ENCODE measurements around the gene CHSY3.

Gene CHSY3

DNA sequence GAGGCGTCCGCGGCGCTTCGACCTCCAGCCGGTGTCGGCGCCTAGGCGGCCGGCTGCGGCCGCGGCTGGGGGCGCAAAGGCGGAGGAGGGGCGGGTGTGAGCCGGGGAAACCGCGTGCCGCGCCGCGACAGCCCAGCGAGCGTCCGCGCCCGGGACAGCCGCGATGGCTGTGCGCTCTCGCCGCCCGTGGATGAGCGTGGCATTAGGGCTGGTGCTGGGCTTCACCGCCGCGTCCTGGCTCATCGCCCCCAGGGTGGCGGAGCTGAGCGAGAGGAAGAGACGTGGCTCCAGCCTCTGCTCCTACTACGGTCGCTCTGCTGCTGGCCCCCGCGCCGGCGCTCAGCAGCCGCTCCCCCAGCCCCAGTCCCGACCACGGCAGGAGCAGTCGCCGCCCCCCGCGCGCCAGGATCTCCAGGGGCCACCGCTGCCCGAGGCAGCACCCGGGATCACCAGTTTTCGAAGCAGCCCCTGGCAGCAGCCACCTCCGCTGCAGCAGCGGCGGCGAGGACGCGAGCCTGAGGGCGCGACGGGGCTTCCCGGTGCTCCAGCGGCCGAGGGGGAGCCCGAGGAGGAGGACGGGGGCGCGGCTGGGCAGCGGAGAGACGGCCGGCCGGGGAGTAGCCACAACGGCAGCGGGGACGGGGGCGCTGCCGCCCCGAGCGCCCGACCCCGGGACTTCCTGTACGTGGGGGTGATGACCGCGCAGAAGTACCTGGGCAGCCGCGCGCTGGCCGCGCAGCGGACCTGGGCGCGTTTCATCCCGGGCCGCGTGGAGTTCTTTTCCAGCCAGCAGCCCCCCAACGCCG lies 605 bp downstream of the CHSY3 start:
- peak overlapping the region; percentile 86 for H2AFZ ChIP-seq (ENCODE audit: low read depth)
- H3K9ac ChIP-seq = peak overlapping the region; percentile 66
- H3K4me2 ChIP-seq = peak overlapping the region; percentile 45; the same call in 1 of the 2 replicates
- peak overlapping the region; percentile 48 for H3K27ac ChIP-seq
- H3K4me1 ChIP-seq (ENCODE audit: low read depth, poor library complexity, severe bottlenecking) = peaks cover 33% of the 10 kb centered on the region
- H3K27me3 ChIP-seq (ENCODE audit: insufficient read depth, low read depth) = no peaks in the 10 kb centered on the region
- no peaks in the 10 kb centered on the region for H3K36me3 ChIP-seq (ENCODE audit: insufficient read depth)
- no peaks in the 10 kb centered on the region for H4K20me1 ChIP-seq (ENCODE audit: insufficient read depth)
- TF ChIP-seq, protein P1, sequence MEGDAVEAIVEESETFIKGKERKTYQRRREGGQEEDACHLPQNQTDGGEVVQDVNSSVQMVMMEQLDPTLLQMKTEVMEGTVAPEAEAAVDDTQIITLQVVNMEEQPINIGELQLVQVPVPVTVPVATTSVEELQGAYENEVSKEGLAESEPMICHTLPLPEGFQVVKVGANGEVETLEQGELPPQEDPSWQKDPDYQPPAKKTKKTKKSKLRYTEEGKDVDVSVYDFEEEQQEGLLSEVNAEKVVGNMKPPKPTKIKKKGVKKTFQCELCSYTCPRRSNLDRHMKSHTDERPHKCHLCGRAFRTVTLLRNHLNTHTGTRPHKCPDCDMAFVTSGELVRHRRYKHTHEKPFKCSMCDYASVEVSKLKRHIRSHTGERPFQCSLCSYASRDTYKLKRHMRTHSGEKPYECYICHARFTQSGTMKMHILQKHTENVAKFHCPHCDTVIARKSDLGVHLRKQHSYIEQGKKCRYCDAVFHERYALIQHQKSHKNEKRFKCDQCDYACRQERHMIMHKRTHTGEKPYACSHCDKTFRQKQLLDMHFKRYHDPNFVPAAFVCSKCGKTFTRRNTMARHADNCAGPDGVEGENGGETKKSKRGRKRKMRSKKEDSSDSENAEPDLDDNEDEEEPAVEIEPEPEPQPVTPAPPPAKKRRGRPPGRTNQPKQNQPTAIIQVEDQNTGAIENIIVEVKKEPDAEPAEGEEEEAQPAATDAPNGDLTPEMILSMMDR (conservative IDR thresholded peaks at IDR 0.05; ENCODE audit: low read depth, low read length) = no peak
- H3K79me2 ChIP-seq (ENCODE audit: insufficient read depth, low read depth) = no peaks in the 10 kb centered on the region
- H3K4me3 ChIP-seq (IDR thresholded peaks at IDR 0.05; ENCODE audit: insufficient read depth, low read depth, low read length) = no peak overlapping the region

- H3K79me2 ChIP-seq (ENCODE audit: insufficient read depth, low read depth) = no peaks in the 10 kb centered on the region
- TF ChIP-seq, protein P1 (conservative IDR thresholded peaks at IDR 0.05; ENCODE audit: low read depth, low read length) = no peak
- peaks cover 34% of the 10 kb centered on the region for H3K4me1 ChIP-seq (ENCODE audit: low read depth, poor library complexity, severe bottlenecking)
- H3K4me3 ChIP-seq (IDR thresholded peaks at IDR 0.05; ENCODE audit: insufficient read depth, low read depth, low read length) = no peak overlapping the region
- no peaks in the 10 kb centered on the region for H3K36me3 ChIP-seq (ENCODE audit: insufficient read depth)
- no peaks in the 10 kb centered on the region for H4K20me1 ChIP-seq (ENCODE audit: insufficient read depth)
- peak overlapping the region; percentile 92 for H3K4me2 ChIP-seq
- H3K27ac ChIP-seq = no peak overlapping the region
- peak overlapping the region; percentile 66; the same call in 1 of the 2 replicates for H3K9ac ChIP-seq
- no peaks in the 10 kb centered on the region for H3K27me3 ChIP-seq (ENCODE audit: insufficient read depth, low read depth)
- H2AFZ ChIP-seq (ENCODE audit: low read depth) = peak overlapping the region; percentile 86
These were observed 1.4 kb downstream of the CHSY3 start for GRCh38 chr5:129905473-129906176.

DNA sequence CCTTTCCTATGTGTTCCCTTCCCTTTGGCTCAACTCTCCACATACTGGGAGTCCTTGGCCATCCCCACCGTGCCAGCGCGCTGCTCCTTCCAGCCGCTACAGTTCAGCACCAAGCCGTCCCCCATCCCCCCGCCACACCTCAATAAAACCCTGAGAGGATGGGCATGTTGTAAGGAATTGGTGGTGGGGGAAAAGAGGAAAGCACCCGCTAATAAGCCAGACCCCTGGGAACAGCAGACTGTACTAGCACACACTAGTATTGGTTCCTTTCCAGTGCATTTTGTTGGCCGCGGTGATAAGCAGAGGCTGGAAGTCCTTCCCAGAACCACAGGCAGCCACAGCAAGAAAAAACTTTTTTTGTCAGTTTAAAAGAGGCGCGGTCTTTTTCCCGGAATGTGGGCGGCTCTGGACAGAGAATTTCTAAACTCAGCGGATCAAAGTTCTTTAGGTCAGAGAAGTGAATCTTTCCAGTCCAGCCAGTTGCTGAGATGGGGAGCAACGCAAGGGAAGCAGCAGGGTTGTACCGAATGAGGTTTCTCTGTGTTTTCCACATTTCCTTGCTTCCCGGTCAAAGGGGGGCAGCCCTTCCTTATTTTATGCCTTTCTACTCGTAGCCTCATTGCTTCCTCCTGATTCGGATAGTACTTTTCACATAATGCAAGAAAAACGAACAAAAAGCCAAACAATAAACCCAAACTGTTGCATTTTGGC lies 2.1 kb downstream of the CHSY3 start:
- Histone ChIP-seq H4K20me1 (ENCODE audit: insufficient read depth) (no peaks in the 10 kb centered on the region), H2AFZ (ENCODE audit: low read depth) (peak overlapping the region; percentile 86; the same call in 1 of the 2 replicates), H3K9ac (peak overlapping the region; percentile 66; the same call in 1 of the 2 replicates), H3K27ac (no peak overlapping the region), H3K4me3 (IDR thresholded peaks at IDR 0.05; ENCODE audit: insufficient read depth, low read depth, low read length) (no peak overlapping the region), H3K4me1 (ENCODE audit: low read depth, poor library complexity, severe bottlenecking) (peaks cover 34% of the 10 kb centered on the region), H3K4me2 (peak overlapping the region; percentile 92), H3K36me3 (ENCODE audit: insufficient read depth) (no peaks in the 10 kb centered on the region), H3K27me3 (ENCODE audit: insufficient read depth, low read depth) (no peaks in the 10 kb centered on the region), H3K79me2 (ENCODE audit: insufficient read depth, low read depth) (no peaks in the 10 kb centered on the region)
- TF ChIP-seq, protein P1 (conservative IDR thresholded peaks at IDR 0.05; ENCODE audit: low read depth, low read length) = no peak

GRCh38 chr5:129909225-129909624 lies 5.0 kb downstream of the CHSY3 start:
- Histone ChIP-seq H3K27me3 (ENCODE audit: insufficient read depth, low read depth) (no peaks in the 10 kb centered on the region), H3K27ac (no peak overlapping the region), H4K20me1 (ENCODE audit: insufficient read depth) (no peaks in the 10 kb centered on the region), H3K9ac (no peak overlapping the region), H3K4me1 (ENCODE audit: low read depth, poor library complexity, severe bottlenecking) (peaks cover 34% of the 10 kb centered on the region), H2AFZ (ENCODE audit: low read depth) (no peak overlapping the region), H3K79me2 (ENCODE audit: insufficient read depth, low read depth) (no peaks in the 10 kb centered on the region), H3K36me3 (ENCODE audit: insufficient read depth) (no peaks in the 10 kb centered on the region), H3K4me3 (IDR thresholded peaks at IDR 0.05; ENCODE audit: insufficient read depth, low read depth, low read length) (no peak overlapping the region), H3K4me2 (peak overlapping the region; percentile 43)
- TF ChIP-seq, protein P1 (conservative IDR thresholded peaks at IDR 0.05; ENCODE audit: low read depth, low read length) = no peak

All from KMS-11 (cell line).